Effector memory CD4-positive, alpha-beta T cell (primary cell): ENCODE measurements around the gene GXYLT1.

Experiments
- DNase-seq, 3 donors: peaks; one replicate each; pipeline ENCODE4 v3.0.0-alpha.2; 2020
- H3K27ac ChIP-seq: 2 replicates; pipeline ENCODE4 v1.7.0; 2013; ENCODE audit warnings: mild to moderate bottlenecking, low read length, moderate library complexity; ENCODE audit not compliant: insufficient read depth, poor library complexity, severe bottlenecking
- H3K27me3 ChIP-seq: replicated peaks from 2 replicates; pipeline ENCODE4 v1.7.0; 2013; ENCODE audit warnings: mild to moderate bottlenecking, low read length; ENCODE audit not compliant: insufficient read depth, control insufficient read depth, poor library complexity, severe bottlenecking
- H3K36me3 ChIP-seq: 2 replicates; pipeline ENCODE4 v1.7.0; 2013; ENCODE audit warnings: mild to moderate bottlenecking, low read length, moderate library complexity; ENCODE audit not compliant: control insufficient read depth, insufficient read depth
- H3K4me1 ChIP-seq: 2 replicates; pipeline ENCODE4 v1.7.0; 2013; ENCODE audit warnings: low read length, mild to moderate bottlenecking; ENCODE audit not compliant: control insufficient read depth, insufficient read depth, poor library complexity, severe bottlenecking
- H3K4me3 ChIP-seq: 2 replicates; pipeline ENCODE4 v1.7.0; 2013; ENCODE audit warnings: low read length, low read depth, mild to moderate bottlenecking; ENCODE audit not compliant: insufficient read depth, poor library complexity, severe bottlenecking
- H3K9me3 ChIP-seq: 2 replicates; pipeline ENCODE4 v1.7.0; 2013; ENCODE audit warnings: mild to moderate bottlenecking, low read length, moderate library complexity; ENCODE audit not compliant: control insufficient read depth

The GXYLT1 gene

DNA sequence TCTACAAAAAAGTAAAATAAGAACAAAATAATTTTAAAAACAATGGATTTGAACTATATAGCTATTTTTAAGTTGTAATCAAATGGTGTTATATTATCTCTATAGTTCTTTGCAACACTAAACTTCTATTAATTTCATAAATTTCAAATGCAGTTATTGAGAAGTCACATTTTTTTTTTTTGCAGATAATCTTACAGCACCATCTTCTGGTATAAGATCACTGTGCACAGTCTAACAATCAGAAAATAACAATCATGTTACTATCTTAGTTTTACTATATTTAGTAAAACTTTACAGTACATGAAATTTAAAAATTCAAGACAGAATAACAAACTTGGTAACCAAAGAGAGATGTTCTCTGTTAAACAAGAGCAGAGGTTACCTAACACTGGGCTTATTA, 40.6 kb downstream of the GXYLT1 start:
- H3K27ac ChIP-seq: no peak overlapping the region
- H3K9me3 ChIP-seq: no peaks in the 10 kb centered on the region
- H3K27me3 ChIP-seq: no peaks in the 10 kb centered on the region
- no peaks in the 10 kb centered on the region for H3K4me1 ChIP-seq
- no peaks in the 10 kb centered on the region for H3K36me3 ChIP-seq
- no peak overlapping the region for H3K4me3 ChIP-seq
- DNase-seq: no peak

DNA sequence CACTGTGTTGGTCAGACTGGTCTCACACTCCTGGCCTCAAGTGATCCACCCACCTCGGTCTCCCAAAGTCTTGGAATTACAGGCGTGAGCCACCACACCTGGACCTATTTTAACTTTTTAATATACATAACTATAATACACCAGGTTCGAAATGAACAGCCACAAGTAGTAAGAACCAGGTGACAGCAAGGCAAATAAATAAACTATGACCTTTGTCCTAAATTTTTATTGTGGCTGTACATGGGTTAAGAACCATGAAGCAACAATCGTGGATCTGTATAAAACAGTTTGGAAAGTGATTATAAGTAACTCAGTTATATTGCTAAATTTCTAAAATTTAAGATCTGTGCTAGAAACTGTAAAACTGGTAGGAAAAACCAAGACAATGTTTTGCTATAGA, 41.5 kb downstream of the GXYLT1 start:
- H3K27me3 ChIP-seq: no peaks in the 10 kb centered on the region
- no peaks in the 10 kb centered on the region for H3K4me1 ChIP-seq
- no peaks in the 10 kb centered on the region for H3K9me3 ChIP-seq
- H3K4me3 ChIP-seq: no peak overlapping the region
- no peak overlapping the region for H3K27ac ChIP-seq
- no peak for DNase-seq
- H3K36me3 ChIP-seq: no peaks in the 10 kb centered on the region

DNA sequence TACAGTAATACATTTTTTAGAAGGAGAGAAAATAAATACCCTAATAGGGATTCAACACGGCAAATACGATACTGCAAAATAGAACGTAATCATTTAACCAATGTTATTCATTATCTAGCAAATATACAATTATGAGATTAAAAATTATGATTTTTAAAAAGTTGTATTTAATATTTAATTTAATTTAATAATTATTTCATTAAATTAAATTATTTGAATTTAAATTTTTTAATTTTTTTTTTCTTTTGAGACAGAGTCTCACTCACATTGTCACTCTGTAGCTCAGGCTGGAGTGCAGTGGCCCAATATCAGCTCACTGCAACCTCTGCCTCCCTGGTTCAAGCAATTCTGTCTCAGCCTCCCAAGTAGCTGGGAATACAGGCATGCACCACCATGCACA, 42.0 kb downstream of the GXYLT1 start:
- Histone ChIP-seq H3K27ac (no peak overlapping the region), H3K4me3 (no peak overlapping the region), H3K27me3 (no peaks in the 10 kb centered on the region), H3K4me1 (no peaks in the 10 kb centered on the region), H3K36me3 (no peaks in the 10 kb centered on the region), H3K9me3 (no peaks in the 10 kb centered on the region)
- DNase-seq: no peak

- no peaks in the 10 kb centered on the region for H3K4me1 ChIP-seq
- DNase-seq: no peak
- H3K27ac ChIP-seq: no peak overlapping the region
- no peak overlapping the region for H3K4me3 ChIP-seq
- no peaks in the 10 kb centered on the region for H3K36me3 ChIP-seq
- H3K9me3 ChIP-seq: no peaks in the 10 kb centered on the region
- H3K27me3 ChIP-seq: no peaks in the 10 kb centered on the region
These were observed 45.2 kb downstream of the GXYLT1 start for GRCh38 chr12:42099433-42099832.

- Histone ChIP-seq H3K27me3 (no peaks in the 10 kb centered on the region), H3K36me3 (no peaks in the 10 kb centered on the region), H3K9me3 (no peaks in the 10 kb centered on the region), H3K4me3 (peak overlapping the region; percentile 46), H3K4me1 (no peaks in the 10 kb centered on the region), H3K27ac (peak overlapping the region; percentile 56)
- peak in 1 of 3 donors; percentile 5 for DNase-seq
These were observed 46.7 kb downstream of the GXYLT1 start for GRCh38 chr12:42097971-42098370.

- DNase-seq: peak in 2 of 3 donors; percentile 0 to 7
- H3K27me3 ChIP-seq: no peaks in the 10 kb centered on the region
- H3K4me3 ChIP-seq: no peak overlapping the region
These were observed 50.4 kb downstream of the GXYLT1 start for GRCh38 chr12:42094277-42094676.

GRCh38 chr12:42091769-42092168, 52.9 kb downstream of the GXYLT1 start:
- no peaks in the 10 kb centered on the region for H3K27me3 ChIP-seq
- DNase-seq: no peak
- no peak overlapping the region for H3K4me3 ChIP-seq
- no peaks in the 10 kb centered on the region for H3K36me3 ChIP-seq
- H3K4me1 ChIP-seq: no peaks in the 10 kb centered on the region
- no peak overlapping the region for H3K27ac ChIP-seq
- no peaks in the 10 kb centered on the region for H3K9me3 ChIP-seq

More at GRCh38 chr12:42094277-42094676, 50.4 kb downstream of the GXYLT1 start:
- H3K36me3 ChIP-seq: no peaks in the 10 kb centered on the region
- H3K27ac ChIP-seq: no peak overlapping the region
- H3K4me1 ChIP-seq: no peaks in the 10 kb centered on the region
- no peaks in the 10 kb centered on the region for H3K9me3 ChIP-seq

GRCh38 chr12:42090899-42091298, 53.8 kb downstream of the GXYLT1 start:
- Histone ChIP-seq H3K4me1 (no peaks in the 10 kb centered on the region), H3K27ac (no peak overlapping the region), H3K36me3 (no peaks in the 10 kb centered on the region), H3K27me3 (no peaks in the 10 kb centered on the region), H3K4me3 (no peak overlapping the region), H3K9me3 (no peaks in the 10 kb centered on the region)
- DNase-seq: no peak

DNA sequence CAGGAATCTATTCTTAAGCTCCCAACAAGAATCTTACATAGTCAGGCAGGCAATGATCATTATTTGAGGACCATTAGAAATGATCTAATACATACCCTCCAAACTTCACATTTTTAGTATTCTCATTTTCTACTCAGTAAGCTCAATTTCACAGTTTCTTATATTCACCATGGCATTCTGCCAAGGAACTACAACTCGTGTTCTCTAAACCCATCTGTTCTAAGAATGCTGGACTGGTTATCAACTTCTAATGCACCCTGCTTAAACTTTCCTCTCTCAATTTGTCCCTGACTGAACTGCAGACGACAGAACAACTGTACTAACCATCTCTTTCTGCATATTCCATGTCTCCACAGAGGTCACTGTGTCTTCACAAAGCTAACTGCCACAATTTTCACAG, 58.6 kb downstream of the GXYLT1 start:
- no peak overlapping the region for H3K4me3 ChIP-seq
- no peak for DNase-seq
- no peaks in the 10 kb centered on the region for H3K4me1 ChIP-seq
- H3K27ac ChIP-seq: no peak overlapping the region
- H3K36me3 ChIP-seq: no peaks in the 10 kb centered on the region
- H3K9me3 ChIP-seq: no peaks in the 10 kb centered on the region
- no peaks in the 10 kb centered on the region for H3K27me3 ChIP-seq

GRCh38 chr12:42085594-42085993, 59.1 kb downstream of the GXYLT1 start:
- H3K36me3 ChIP-seq: no peaks in the 10 kb centered on the region
- no peaks in the 10 kb centered on the region for H3K4me1 ChIP-seq
- no peak overlapping the region for H3K4me3 ChIP-seq

DNA sequence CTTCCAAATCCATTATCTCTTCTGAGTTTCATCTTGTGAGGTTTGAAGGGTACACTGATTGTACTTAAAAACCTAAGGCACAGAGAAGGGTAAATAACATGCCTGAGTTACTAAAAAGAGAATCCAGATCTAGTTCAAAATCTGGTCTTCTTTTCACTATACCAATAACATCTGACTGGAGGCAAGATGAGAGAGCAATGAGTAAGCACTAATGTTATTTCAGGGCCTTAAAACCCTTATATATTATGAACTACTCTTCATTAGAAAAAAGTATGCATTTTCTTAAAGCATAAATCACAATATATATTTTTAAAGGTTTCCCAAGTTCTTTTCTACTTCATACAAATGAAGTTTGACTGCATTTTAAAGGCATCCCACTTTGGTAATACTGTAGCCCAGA, 60.2 kb downstream of the GXYLT1 start:
- H3K4me1 ChIP-seq: no peaks in the 10 kb centered on the region

More at GRCh38 chr12:42085594-42085993, 59.1 kb downstream of the GXYLT1 start:
- no peak for DNase-seq
- Histone ChIP-seq H3K27me3 (no peaks in the 10 kb centered on the region), H3K9me3 (no peaks in the 10 kb centered on the region), H3K27ac (no peak overlapping the region)

More for the DNA sequence above, 60.2 kb downstream of the GXYLT1 start:
- Histone ChIP-seq H3K4me3 (no peak overlapping the region), H3K27me3 (no peaks in the 10 kb centered on the region), H3K27ac (no peak overlapping the region), H3K36me3 (no peaks in the 10 kb centered on the region), H3K9me3 (no peaks in the 10 kb centered on the region)
- DNase-seq: no peak
